VCaP (cell line): ENCODE data around the gene TRAPPC4.
A peak's percentile ranks its signal among the peaks of the same experiment; 100 is the strongest.

Experiments
- H3K27ac ChIP-seq: fragments of 450-650 bp; 2 replicates; pipeline ENCODE4 v1.5.1; 2017
- TF ChIP-seq, protein P1 (sequence below): fragments of 450-650 bp; conservative IDR thresholded peaks from 2 replicates; pipeline ENCODE4 v1.5.1; 2017; ENCODE audit warnings: mild to moderate bottlenecking, moderate library complexity

Gene TRAPPC4

GRCh38 chr11:119000906-119001305, 17.7 kb upstream of the TRAPPC4 start:
- TF ChIP-seq, protein P1, sequence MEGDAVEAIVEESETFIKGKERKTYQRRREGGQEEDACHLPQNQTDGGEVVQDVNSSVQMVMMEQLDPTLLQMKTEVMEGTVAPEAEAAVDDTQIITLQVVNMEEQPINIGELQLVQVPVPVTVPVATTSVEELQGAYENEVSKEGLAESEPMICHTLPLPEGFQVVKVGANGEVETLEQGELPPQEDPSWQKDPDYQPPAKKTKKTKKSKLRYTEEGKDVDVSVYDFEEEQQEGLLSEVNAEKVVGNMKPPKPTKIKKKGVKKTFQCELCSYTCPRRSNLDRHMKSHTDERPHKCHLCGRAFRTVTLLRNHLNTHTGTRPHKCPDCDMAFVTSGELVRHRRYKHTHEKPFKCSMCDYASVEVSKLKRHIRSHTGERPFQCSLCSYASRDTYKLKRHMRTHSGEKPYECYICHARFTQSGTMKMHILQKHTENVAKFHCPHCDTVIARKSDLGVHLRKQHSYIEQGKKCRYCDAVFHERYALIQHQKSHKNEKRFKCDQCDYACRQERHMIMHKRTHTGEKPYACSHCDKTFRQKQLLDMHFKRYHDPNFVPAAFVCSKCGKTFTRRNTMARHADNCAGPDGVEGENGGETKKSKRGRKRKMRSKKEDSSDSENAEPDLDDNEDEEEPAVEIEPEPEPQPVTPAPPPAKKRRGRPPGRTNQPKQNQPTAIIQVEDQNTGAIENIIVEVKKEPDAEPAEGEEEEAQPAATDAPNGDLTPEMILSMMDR = no peak
- H3K27ac ChIP-seq = no peak overlapping the region

DNA sequence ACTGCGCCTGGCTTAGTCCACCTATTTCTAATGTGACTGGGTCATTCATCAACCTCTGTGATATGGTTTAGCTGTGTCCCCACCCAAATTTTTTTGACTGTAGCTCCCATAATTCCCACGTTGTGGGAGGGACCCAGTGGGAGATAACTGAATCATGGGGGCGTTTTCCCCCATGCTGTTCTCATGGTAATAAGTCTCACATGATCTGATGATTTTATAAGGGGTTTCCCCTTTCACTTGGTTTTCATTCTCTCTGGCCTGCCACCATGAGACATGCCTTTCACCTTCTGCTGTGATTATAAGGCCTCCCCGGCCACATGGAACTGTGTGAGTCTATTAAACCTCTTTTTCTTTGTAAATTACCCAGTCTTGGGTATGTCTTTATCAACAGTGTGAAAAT, 11.9 kb upstream of the TRAPPC4 start:
- no peak overlapping the region for H3K27ac ChIP-seq
- TF ChIP-seq, protein P1 = no peak

DNA sequence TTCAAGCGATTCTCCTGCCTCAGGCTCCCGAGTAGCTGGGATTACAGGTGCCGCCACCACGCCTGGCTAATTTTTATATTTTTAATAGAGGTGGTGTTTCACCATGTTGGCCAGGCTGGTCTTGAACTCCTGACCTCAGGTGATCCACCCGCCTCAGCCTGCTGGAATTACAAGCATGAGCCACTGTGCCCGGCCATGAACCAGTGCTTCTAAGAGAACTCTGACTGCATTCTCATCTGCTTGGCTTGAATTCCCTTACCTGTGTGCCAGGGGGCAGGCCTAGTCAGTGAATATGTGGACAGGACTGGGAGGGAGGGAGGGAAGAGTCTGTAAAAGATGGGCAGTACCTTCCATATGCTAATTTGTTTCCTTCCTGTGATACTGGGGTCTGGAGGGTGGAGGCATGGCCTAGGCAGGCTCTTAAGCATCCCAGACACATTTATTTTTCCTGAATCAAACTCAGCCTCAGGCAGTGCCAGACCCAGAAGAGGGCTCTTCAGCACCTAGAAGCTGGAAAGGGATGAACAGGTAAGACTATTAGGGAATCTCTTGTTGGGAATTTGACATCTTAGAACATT, 7.0 kb upstream of the TRAPPC4 start:
- H3K27ac ChIP-seq = peak overlapping the region; percentile 7; the same call in 1 of the 2 replicates
- TF ChIP-seq, protein P1 = no peak

DNA sequence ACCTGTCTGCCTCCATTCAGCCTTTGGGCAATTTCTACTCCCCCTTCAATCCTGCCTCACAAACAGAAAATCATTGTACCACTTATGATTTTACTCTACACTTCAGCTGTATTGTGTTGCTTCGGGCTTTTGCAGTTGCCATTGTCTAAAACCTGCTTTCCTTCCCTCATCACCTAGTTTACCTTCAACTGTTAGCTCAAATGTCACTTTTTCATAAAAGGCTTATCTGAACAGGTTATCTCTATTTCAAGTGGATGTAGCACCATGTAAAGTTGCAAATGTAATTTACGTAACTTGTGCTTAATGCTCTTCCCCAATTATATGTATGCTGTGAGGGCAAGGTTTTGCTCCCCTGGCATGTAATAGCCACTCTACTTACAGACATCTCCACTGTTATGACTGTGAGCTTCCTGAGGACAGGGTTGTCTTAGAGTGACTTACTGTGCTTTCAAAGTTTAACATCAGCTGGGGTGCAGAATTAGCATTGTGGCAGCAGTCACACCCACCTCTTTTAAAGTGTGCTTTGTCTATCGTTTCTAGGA, 5.9 kb upstream of the TRAPPC4 start:
- H3K27ac ChIP-seq = no peak overlapping the region; the same call in 1 of the 2 replicates
- TF ChIP-seq, protein P1 = no peak

GRCh38 chr11:119014209-119014924, 4.2 kb upstream of the TRAPPC4 start:
- no peak overlapping the region; the same call in 1 of the 2 replicates for H3K27ac ChIP-seq
- TF ChIP-seq, protein P1 = no peak

DNA sequence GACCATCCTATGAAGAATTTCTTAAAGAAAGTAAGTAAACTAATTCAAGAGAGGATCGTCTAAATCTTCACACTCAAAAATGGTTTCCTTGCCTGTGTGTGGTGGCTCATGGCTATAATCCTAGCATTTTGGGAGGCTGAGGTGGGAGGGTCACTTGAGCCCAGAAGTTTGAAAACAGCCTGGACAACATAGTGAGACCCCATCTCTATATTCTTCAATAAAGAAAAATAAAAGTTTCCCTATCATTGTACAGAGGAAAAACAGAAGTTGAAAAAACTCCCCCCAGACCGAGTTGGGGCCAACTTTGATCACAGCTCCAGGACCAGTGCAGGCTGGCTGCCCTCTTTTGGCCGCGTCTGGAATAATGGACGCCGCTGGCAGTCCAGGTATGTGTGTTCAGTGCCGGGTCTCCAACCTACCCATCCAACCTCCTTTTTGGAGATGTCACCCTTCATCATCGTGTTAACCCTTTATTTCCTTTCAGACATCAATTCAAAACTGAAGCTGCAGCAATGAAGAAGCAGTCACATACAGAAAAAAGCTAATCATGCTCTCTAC, 3.4 kb upstream of the TRAPPC4 start:
- H3K27ac ChIP-seq = peak overlapping the region; percentile 96; the same call in 1 of the 2 replicates
- TF ChIP-seq, protein P1 = peak; percentile 48
